Stimulated activated CD8-positive, alpha-beta memory T cell treated with anti-CD3 and anti-CD28 coated beads, Interleukin-4, amount 100 ng/mL, for 24 hours (primary cell): Measurements from ENCODE around the gene FAM210A.
"Not testable (repeated sequence)": the region's sequence is repeated elsewhere in the genome, so short reads cannot be mapped to it uniquely, and the experiment has no call there.

ENCODE experiments used
- DNase-seq: peaks from one replicate; pipeline ENCODE4 v3.0.0-alpha.2; 2020; ENCODE audit warnings: low read depth

FAM210A gene

GRCh38 chr18:13726232-13726971, at the start of gene FAM210A, which contains the start of gene RNMT:
Gene FAM210A, minus strand, starts transcription at chr18:13726558. Its CDS starts 44,481 bp downstream, at chr18:13682077.
Gene RNMT, plus strand, starts transcription at chr18:13726673. Its CDS starts 4,845 bp downstream, at chr18:13731518.
- peak; percentile 89 for DNase-seq

GRCh38 chr18:13775058-13775457, 48.7 kb upstream of the FAM210A start:
- no peak for DNase-seq

- no peak for DNase-seq
Measured at GRCh38 chr18:13762690-13763439, 36.5 kb upstream of the FAM210A start.

- DNase-seq: no peak
Measured at GRCh38 chr18:13760047-13760446, 33.7 kb upstream of the FAM210A start.

- no peak for DNase-seq
Measured at GRCh38 chr18:13758622-13759021, 32.3 kb upstream of the FAM210A start.

GRCh38 chr18:13756671-13757070, 30.3 kb upstream of the FAM210A start:
- DNase-seq: no peak

- no peak for DNase-seq
Measured at GRCh38 chr18:13756261-13756660, 29.9 kb upstream of the FAM210A start.

GRCh38 chr18:13751599-13751998, 25.2 kb upstream of the FAM210A start:
- DNase-seq: not testable (repeated sequence)

- DNase-seq: no peak
Measured at GRCh38 chr18:13746633-13747032, 20.3 kb upstream of the FAM210A start.

- no peak for DNase-seq
Measured at GRCh38 chr18:13745696-13746095, 19.3 kb upstream of the FAM210A start.

- no peak for DNase-seq
Measured at GRCh38 chr18:13735681-13736080, 9.3 kb upstream of the FAM210A start.

- DNase-seq: no peak
Measured at GRCh38 chr18:13730481-13730880, 4.1 kb upstream of the FAM210A start.

GRCh38 chr18:13726972-13727331, 594 bp upstream of the FAM210A start:
- peak; percentile 5 for DNase-seq

GRCh38 chr18:13725566-13726231, 659 bp downstream of the FAM210A start:
- DNase-seq: no peak

GRCh38 chr18:13720847-13721246, 5.5 kb downstream of the FAM210A start:
- DNase-seq: no peak

- no peak for DNase-seq
Measured at GRCh38 chr18:13720123-13720522, 6.2 kb downstream of the FAM210A start.

GRCh38 chr18:13716916-13717315, 9.4 kb downstream of the FAM210A start:
- no peak for DNase-seq

GRCh38 chr18:13715330-13715729, 11.0 kb downstream of the FAM210A start:
- DNase-seq: no peak

GRCh38 chr18:13713455-13714055, 12.8 kb downstream of the FAM210A start:
- no peak for DNase-seq

- DNase-seq: no peak
Measured at GRCh38 chr18:13712400-13713131, 13.8 kb downstream of the FAM210A start.

GRCh38 chr18:13710414-13710831, 15.9 kb downstream of the FAM210A start:
- no peak for DNase-seq

- DNase-seq: no peak
Measured at GRCh38 chr18:13703899-13704298, 22.5 kb downstream of the FAM210A start.
